Upper lobe of right lung (tissue), 1 donor: ENCODE measurements around the gene CD6. TPM values are rescaled to one million over a fixed set of nuclear protein-coding genes. Genes with fewer than 3 reads are reported as not detected.

Source experiments
- ATAC-seq: fragments of 200-7000 bp; cut with Tn5 transposase; one replicate; pipeline ENCODE4 v1.9.1; 2020; ENCODE audit warnings: mild to moderate bottlenecking, moderate library complexity
- DNase-seq: peaks from one replicate; pipeline ENCODE4 v3.0.0-alpha.2; 2020
- H3K27ac ChIP-seq: fragments of 200-600 bp; one replicate; pipeline ENCODE4 v1.8.0; 2022
- H3K27me3 ChIP-seq: fragments of 200-600 bp; one replicate; pipeline ENCODE4 v1.8.0; 2022; ENCODE audit warnings: mild to moderate bottlenecking
- H3K36me3 ChIP-seq: fragments of 200-600 bp; one replicate; pipeline ENCODE4 v1.8.0; 2022
- H3K4me1 ChIP-seq: fragments of 200-600 bp; one replicate; pipeline ENCODE4 v1.8.0; 2022
- H3K4me3 ChIP-seq: fragments of 200-600 bp; one replicate; pipeline ENCODE4 v1.8.0; 2022; ENCODE audit warnings: mild to moderate bottlenecking
- H3K9me3 ChIP-seq: fragments of 200-600 bp; one replicate; pipeline ENCODE4 v1.8.0; 2022
- intact Hi-C: fragments of 100-400 bp; cut with DNase I; formaldehyde crosslinking; loops from one replicate; pipeline ENCODE4 v1.11.0; 2022
- total RNA-seq: library from RNA; stranded (reverse); fragmentation: NEBNext Ultra II Directional; extraction: Animal tissue kit (Norgen Biotek cat#: 25700); gene quantifications from one replicate; pipeline ENCODE4 v1.2.1, GENCODE V29; 2021
- TF ChIP-seq, protein P1 (sequence below): fragments of 200-600 bp; IDR thresholded peaks from one replicate; pipeline ENCODE4 v1.8.0; 2022; ENCODE audit warnings: antibody characterized with exemption
- donor health status: DM: no; HTN: yes; CAD: no; lungs with severe emphysema.

The CD6 gene
- total RNA-seq, 1 donor from 2014 or later: 3.9 TPM

DNA sequence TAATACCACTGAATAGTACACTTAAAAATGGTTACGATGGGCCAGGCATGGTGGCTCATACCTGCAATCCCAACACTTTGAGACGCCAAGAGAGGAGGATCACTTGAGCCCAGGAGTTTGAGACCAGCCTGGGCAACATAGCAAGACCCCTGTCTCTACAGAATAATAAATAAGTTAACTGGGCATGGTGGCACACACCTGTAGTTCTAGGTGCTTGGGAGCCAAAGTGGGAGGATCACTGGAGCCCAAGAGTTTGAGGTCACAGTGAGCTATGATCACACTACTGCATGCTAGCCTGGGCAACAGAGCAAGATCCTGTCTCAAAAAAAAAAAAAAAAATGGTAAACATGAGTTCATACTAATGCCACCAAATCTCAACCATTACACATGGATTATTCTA lies 61.3 kb downstream of the CD6 start:
- no peaks in the 10 kb centered on the region for H3K9me3 ChIP-seq
- intact Hi-C loops: no loop called here
- TF ChIP-seq, protein P1, sequence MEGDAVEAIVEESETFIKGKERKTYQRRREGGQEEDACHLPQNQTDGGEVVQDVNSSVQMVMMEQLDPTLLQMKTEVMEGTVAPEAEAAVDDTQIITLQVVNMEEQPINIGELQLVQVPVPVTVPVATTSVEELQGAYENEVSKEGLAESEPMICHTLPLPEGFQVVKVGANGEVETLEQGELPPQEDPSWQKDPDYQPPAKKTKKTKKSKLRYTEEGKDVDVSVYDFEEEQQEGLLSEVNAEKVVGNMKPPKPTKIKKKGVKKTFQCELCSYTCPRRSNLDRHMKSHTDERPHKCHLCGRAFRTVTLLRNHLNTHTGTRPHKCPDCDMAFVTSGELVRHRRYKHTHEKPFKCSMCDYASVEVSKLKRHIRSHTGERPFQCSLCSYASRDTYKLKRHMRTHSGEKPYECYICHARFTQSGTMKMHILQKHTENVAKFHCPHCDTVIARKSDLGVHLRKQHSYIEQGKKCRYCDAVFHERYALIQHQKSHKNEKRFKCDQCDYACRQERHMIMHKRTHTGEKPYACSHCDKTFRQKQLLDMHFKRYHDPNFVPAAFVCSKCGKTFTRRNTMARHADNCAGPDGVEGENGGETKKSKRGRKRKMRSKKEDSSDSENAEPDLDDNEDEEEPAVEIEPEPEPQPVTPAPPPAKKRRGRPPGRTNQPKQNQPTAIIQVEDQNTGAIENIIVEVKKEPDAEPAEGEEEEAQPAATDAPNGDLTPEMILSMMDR: no peak
- no peak overlapping the region for H3K27ac ChIP-seq
- no peaks in the 10 kb centered on the region for H3K36me3 ChIP-seq
- no peaks in the 10 kb centered on the region for H3K4me1 ChIP-seq
- ATAC-seq: no peak
- no peaks in the 10 kb centered on the region for H3K27me3 ChIP-seq
- H3K4me3 ChIP-seq: no peak overlapping the region
- no peak for DNase-seq

DNA sequence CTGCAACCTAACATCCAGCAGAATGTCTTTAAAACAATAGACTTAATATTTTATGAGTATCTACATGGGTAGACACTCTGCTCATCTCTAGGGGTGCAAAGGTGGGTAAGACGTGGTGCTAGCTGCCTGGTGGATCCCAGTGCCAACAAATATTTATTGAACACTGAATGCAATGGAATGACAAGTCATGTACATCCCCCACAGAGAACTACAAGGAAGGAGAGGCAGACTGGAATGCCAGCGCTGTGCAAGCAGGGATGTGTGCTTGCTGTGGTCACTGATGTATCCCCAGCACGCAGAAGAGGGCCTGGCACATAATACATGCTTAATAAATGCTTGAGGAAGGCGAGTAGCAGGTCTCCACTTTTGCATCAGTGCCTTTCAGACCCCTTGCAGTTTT lies 61.9 kb downstream of the CD6 start:
- ATAC-seq (no peak), DNase-seq (no peak)
- TF ChIP-seq, protein P1: no peak
- no peaks in the 10 kb centered on the region for H3K36me3 ChIP-seq
- no peaks in the 10 kb centered on the region for H3K27me3 ChIP-seq
- H3K9me3 ChIP-seq: no peaks in the 10 kb centered on the region
- no peaks in the 10 kb centered on the region for H3K4me1 ChIP-seq
- intact Hi-C loops: no loop called here
- H3K27ac ChIP-seq: no peak overlapping the region
- H3K4me3 ChIP-seq: no peak overlapping the region

DNA sequence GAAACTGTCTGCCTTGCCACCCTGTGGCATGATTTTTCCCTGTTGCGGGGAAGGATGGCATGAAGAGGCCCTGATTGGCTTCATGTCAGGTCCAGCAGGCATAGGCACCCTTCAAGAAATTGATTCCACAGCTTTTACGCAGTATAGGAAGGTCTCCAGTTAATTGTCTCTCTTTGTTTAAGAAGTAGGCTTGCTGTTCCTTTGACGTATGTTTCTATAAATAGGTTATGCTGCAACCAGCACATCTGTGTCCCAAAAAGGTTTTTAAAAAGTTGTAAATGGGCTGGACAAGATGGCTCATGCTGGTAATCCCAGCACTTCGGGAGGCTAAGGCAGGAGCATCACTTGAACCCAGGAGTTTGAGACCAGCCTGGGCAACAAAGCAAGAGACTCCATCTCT lies 62.6 kb downstream of the CD6 start:
- Histone ChIP-seq H3K4me1 (no peaks in the 10 kb centered on the region), H3K27me3 (no peaks in the 10 kb centered on the region), H3K9me3 (no peaks in the 10 kb centered on the region), H3K36me3 (no peaks in the 10 kb centered on the region), H3K27ac (no peak overlapping the region), H3K4me3 (no peak overlapping the region)
- ATAC-seq: no peak
- intact Hi-C loops: no loop called here
- DNase-seq: no peak
- TF ChIP-seq, protein P1: no peak

GRCh38 chr11:61034704-61035525 lies 63.4 kb downstream of the CD6 start:
- TF ChIP-seq, protein P1: no peak
- Histone ChIP-seq H3K27ac (no peak overlapping the region), H3K4me3 (no peak overlapping the region), H3K4me1 (no peaks in the 10 kb centered on the region), H3K27me3 (no peaks in the 10 kb centered on the region), H3K36me3 (no peaks in the 10 kb centered on the region), H3K9me3 (no peaks in the 10 kb centered on the region)
- DNase-seq: no peak
- ATAC-seq: no peak
- intact Hi-C loops: no loop called here

- intact Hi-C loops: no loop called here
- H3K4me1 ChIP-seq: no peaks in the 10 kb centered on the region
- ATAC-seq (no peak), DNase-seq (no peak)
- H3K4me3 ChIP-seq: no peak overlapping the region
- TF ChIP-seq, protein P1: no peak
- no peaks in the 10 kb centered on the region for H3K27me3 ChIP-seq
- no peaks in the 10 kb centered on the region for H3K9me3 ChIP-seq
- H3K27ac ChIP-seq: no peak overlapping the region
- H3K36me3 ChIP-seq: no peaks in the 10 kb centered on the region
Observed at GRCh38 chr11:61035526-61035835, 64.0 kb downstream of the CD6 start.
